ENCODE results near the gene FNDC7. TPM values are rescaled to one million over a fixed set of nuclear protein-coding genes. Genes with fewer than 3 reads are reported as not detected.

Gene FNDC7
- total RNA-seq, 4 donors from 2014 or later: not detected

DNA sequence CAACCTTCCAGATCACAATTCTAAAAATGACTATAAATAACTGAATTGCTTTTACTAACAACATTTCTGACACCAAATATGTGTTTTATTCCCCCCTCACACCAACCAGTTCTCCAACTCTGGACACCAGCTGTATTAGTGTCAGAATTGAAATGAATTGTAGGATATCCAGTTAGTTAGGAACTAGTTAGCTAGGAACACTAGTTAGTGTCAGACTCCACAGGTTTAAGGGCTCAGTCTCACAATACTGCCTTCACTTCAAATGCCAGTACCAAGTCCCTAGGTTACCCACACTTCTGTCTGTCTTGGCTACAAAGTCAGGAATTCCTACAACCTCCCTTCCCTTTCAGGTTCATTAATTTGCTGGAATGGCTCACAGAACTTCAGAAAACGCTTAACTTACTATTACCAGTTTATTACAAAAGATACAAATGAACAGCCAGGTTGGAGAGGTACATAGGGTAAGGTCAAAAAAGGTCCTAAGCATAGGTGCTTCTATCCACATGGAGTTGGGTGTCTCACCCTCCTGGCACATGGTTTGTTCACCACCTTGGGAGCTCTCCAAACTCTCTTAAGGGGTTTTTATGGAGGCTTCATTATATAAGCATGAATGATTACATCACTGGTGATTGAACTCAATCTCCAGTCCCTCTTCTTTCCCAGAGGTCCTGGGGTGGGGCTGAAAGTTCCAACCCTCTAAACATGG lies 37.9 kb downstream of the FNDC7 start:
- TF ChIP-seq, protein P1, sequence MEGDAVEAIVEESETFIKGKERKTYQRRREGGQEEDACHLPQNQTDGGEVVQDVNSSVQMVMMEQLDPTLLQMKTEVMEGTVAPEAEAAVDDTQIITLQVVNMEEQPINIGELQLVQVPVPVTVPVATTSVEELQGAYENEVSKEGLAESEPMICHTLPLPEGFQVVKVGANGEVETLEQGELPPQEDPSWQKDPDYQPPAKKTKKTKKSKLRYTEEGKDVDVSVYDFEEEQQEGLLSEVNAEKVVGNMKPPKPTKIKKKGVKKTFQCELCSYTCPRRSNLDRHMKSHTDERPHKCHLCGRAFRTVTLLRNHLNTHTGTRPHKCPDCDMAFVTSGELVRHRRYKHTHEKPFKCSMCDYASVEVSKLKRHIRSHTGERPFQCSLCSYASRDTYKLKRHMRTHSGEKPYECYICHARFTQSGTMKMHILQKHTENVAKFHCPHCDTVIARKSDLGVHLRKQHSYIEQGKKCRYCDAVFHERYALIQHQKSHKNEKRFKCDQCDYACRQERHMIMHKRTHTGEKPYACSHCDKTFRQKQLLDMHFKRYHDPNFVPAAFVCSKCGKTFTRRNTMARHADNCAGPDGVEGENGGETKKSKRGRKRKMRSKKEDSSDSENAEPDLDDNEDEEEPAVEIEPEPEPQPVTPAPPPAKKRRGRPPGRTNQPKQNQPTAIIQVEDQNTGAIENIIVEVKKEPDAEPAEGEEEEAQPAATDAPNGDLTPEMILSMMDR (IDR thresholded peaks at IDR 0.05; ENCODE audit: low read depth): no peak

DNA sequence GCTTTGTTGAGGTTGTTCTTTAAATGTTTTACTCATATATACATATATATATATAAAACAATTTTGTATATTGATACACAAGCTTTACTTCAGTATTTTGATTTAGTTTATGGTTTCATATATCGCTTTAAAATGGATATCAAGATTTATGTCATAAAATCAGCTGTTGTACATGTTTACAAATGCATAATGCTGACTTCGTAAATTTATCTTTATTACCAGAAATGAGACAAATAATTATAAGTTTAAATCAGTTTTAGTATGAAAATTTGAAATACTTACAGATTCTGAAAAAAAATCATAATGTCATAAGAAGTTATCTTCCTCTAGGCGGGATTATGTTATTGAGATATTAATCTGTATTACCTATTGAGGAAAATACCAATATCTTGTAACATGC lies 40.7 kb downstream of the FNDC7 start:
- TF ChIP-seq, protein P1 (IDR thresholded peaks at IDR 0.05; ENCODE audit: low read depth): no peak

DNA sequence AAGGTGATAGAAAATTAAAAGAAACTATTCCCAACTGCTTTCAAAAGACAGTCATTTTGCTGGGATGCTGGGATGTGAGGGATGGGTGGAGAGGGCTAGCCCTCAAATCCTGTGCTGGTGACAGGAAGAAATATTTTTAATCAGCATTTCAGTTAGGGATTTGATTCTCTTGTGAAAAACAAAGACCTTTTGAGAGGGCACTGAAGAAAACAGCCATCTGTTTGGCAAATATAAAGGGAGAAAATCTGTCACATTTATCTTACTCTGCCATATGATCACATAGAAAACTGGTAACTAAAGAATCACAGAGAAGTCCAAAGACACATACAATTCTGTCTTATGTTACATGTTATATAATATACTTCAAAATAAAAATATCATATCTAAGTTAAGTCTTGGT lies 46.1 kb downstream of the FNDC7 start:
- TF ChIP-seq, protein P1 (IDR thresholded peaks at IDR 0.05; ENCODE audit: low read depth): no peak

DNA sequence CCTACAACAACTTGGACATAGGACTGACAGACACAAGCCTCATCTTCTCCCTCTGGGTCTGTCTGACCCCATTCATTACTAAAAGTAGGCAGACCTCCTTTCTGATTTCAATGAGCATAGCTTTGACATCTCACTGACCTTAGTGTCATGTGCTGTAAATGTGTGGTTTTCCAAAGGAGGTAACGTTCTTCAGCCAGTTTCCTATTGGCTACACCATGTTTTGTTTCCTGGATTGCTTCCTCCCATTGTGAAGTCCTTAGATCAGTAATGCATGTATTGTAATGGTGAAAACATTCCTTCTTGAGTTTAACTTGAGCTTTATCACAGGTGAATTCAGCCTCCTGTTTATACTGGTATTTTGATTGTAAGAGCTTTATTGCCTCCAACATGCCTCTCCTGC lies 54.4 kb downstream of the FNDC7 start:
- TF ChIP-seq, protein P1 (IDR thresholded peaks at IDR 0.05; ENCODE audit: low read depth): no peak

DNA sequence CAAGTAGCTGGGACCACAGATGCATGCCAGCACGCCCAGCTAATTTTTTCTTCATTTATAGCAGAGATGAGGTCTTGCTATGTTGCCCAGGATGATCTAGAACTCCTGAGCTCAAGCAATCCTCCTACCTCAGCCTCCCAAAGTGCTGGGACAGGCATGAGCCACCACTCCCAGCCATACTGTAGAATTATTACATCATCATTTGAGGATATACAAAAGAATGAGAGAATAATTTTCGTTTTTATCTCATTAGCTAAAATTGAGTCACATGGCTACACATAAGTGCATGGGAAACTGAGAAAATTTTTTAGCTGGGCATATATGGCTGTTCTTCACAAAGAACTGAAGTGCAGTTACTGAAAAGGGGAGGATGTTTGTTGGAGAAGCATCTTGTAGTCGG lies 55.0 kb downstream of the FNDC7 start:
- TF ChIP-seq, protein P1 (IDR thresholded peaks at IDR 0.05; ENCODE audit: low read depth): no peak

DNA sequence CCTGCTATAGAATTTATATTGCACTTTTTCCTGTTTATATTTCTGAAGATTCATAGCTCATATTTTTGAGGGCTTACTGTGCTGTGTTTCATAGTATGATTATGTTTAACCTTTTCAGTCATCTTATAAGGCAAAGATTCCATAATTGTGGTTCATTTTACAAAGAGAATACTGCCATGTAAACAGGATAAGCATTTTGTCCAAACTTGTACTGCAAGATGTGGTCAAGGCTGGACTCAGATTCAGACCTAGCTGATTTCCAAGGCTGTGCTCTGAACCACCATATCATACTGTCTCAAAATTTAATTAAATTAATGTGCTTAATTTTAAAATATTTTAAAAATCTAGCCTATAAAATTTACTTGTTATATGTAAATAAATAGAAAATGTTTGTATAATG lies 65.1 kb downstream of the FNDC7 start:
- TF ChIP-seq, protein P1 (IDR thresholded peaks at IDR 0.05; ENCODE audit: low read depth): no peak

DNA sequence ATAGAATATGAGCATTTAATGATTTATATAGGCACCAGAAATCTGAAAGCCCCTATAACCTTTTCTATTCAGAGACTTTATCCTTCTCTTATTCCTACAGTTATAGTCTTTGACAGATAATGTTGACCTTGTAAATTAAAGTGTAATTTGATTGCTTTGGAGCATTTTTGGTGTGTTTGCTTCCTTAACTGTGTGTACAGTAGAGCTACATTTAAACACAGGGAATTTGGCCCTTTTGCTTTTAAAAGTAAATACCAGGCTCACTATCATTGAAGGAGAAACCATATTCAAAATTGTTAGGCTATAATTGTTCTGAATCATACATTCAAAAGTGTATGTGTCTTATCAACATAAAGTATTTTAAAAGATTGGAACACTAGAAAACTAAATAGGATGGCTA lies 66.7 kb downstream of the FNDC7 start:
- TF ChIP-seq, protein P1 (IDR thresholded peaks at IDR 0.05; ENCODE audit: low read depth): no peak
